Measurements from ENCODE around the gene ATP5MK. TPM values are rescaled to one million over a fixed set of nuclear protein-coding genes. Genes with fewer than 3 reads are reported as not detected.
A peak's percentile ranks its signal among the peaks of the same experiment; 100 is the strongest.

The ATP5MK gene
- total RNA-seq, 1 experiment from 2014 or later, result 556 TPM

MicroRNAs encoded within 50 kb of the gene (microRNA counts, 767-probe panel; counts per million panel counts)
- microRNA hsa-miR-1307-3p, result not detected

Small RNA genes lying within 50 kb of the gene (microRNA-seq; reads per million reads assigned to microRNA genes)
- 6,626 reads per million, percentile 93 among the genes with 10 or more reads in this experiment for gene MIR1307 (ENCODE audit: borderline number of aligned reads)

Other genes starting within 250 kb of the ATP5MK start
- 63.0 TPM for gene NT5C2, start 203.2 kb downstream of the ATP5MK start, total RNA-seq (2021; ENCODE audit: unreplicated experiment)
- gene RPEL1, start 150.6 kb downstream of the ATP5MK start, total RNA-seq (2021; ENCODE audit: unreplicated experiment), result 0.10 TPM
- not detected for gene INA, start 119.3 kb downstream of the ATP5MK start, total RNA-seq (2021; ENCODE audit: unreplicated experiment)
- gene PCGF6, start 45.3 kb downstream of the ATP5MK start, total RNA-seq (2021; ENCODE audit: unreplicated experiment), result 24.7 TPM
- gene TAF5, start 28.5 kb downstream of the ATP5MK start, total RNA-seq (2021; ENCODE audit: unreplicated experiment), result 9.2 TPM
- gene PDCD11, start 151 bp upstream of the ATP5MK start, total RNA-seq (2021; ENCODE audit: unreplicated experiment), result 106 TPM
- gene CALHM2, start 55.9 kb upstream of the ATP5MK start, total RNA-seq (2021; ENCODE audit: unreplicated experiment), result 46.1 TPM
- not detected for gene CALHM1, start 62.4 kb upstream of the ATP5MK start, total RNA-seq (2021; ENCODE audit: unreplicated experiment)
- 0.49 TPM for gene CALHM3, start 82.8 kb upstream of the ATP5MK start, total RNA-seq (2021; ENCODE audit: unreplicated experiment)
- gene NEURL1, start 97.2 kb upstream of the ATP5MK start, total RNA-seq (2021; ENCODE audit: unreplicated experiment), result 1.4 TPM

Data from HCT116 (cell line).